ENCODE measurements around the gene ANKRD29. TPM values are rescaled to one million over a fixed set of nuclear protein-coding genes. Genes with fewer than 3 reads are reported as not detected.

ANKRD29 gene, protein sequence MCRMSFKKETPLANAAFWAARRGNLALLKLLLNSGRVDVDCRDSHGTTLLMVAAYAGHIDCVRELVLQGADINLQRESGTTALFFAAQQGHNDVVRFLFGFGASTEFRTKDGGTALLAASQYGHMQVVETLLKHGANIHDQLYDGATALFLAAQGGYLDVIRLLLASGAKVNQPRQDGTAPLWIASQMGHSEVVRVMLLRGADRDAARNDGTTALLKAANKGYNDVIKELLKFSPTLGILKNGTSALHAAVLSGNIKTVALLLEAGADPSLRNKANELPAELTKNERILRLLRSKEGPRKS
- polyA plus RNA-seq (2013, experiment 1 of 2; ENCODE audit: insufficient read length) = 0.21 TPM
- 0.51 TPM for polyA plus RNA-seq (2013, experiment 2 of 2; ENCODE audit: insufficient read length)

DNA sequence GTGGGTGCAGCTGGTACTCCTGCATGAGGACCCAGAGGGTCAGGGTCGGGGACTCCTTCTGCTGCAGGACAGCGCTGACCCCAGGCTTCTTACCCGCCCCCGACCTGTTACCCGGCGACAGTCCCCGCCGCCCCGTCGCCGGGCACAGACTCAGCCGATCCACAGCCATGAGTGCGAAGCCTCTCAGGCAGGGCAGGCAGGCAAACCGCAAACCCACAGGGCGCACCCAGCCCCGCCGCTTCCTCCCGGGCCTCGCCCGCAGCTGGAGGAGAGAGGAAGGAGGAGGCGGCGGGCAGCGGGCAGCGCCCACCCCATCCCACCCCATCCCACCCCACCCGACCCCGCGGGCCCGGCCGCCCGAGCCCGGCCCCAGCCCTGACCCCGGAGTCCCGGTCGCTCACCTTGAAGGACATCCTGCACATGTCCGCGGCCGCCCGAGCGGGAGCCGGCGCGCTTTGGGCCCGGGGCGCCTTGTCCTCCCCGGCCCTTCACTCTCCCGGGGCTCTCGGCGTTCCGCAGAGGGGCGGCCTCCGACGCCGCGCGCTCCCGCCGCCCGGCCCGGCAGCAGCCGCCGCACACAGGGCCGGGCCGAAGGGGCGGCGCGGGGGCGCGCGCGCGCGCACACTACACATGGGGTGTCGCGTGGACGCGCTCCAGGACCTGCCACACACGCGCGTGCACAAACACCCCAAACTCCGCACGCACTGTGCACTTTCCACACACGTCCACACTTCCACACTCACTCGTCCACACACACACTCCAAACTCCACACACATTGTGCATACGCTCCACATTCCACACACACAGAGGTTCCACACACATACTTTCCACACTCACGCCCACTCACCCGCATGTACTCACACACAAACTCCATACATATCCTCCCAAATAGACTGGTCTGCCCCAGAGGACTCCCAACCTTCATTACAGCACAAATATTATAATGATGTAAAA lies at the start of gene ANKRD29:
Gene ANKRD29 (minus strand): TSS at position 603 of the 955 bp plus-strand sequence. CDS start 181 bp downstream, at position 422.
- peak; percentile 14 for DNase-seq

DNA sequence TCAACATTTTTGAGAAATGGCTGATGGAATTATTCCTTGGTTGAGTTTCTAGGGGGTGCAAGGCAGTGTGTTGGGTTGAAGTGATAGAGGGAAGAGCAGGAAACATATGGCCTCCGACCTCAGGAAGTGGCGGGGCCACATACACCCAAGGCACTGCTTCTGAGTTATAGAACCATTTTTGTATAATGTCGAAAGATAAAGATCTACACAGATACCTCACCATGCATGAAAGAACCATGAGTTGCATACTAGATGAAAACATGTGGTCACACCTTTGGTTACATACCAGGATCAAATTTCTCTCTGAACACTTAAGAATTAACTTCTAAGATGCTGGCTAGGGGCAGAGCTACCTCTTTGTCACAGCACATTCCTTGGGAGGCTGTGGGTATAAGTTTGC lies 49.7 kb upstream of the ANKRD29 start:
- DNase-seq = no peak

DNA sequence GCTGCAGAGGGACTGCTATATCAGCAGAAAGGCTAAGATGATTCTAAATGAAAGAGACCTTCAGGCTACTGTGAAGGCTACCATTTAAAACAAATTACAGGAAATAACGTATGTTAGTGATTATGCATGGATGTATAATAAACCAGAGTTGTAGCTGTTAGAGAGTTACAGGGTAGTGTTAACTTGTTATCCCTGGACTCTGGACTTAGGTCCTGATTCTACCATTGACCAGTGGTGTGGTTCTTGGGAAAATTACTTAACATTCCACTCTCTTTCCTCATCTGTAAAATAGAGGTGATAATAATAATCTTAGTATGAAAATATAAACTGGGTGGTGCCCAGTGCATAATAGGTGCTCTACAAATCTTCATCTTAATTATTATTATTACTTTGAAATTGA lies 48.7 kb upstream of the ANKRD29 start:
- no peak for DNase-seq

DNA sequence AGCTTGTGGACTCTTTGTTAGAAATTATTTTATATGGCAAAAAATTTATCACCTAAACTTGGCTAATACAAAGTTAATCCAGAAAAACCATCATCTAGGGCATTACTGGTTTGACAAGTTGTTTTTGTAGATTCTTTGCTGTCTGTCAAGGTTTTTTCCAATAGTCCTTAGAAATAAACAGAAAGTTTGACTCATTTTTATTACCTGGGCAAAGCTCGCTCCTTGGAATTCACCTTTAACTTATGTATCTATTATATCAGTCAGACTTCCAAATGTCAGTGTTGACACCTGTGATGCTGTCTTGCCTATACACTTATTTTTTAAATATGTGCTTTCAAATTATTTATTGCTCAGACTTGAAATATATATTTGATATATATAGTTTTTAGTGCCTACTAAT lies 48.2 kb upstream of the ANKRD29 start:
- no peak for DNase-seq

DNA sequence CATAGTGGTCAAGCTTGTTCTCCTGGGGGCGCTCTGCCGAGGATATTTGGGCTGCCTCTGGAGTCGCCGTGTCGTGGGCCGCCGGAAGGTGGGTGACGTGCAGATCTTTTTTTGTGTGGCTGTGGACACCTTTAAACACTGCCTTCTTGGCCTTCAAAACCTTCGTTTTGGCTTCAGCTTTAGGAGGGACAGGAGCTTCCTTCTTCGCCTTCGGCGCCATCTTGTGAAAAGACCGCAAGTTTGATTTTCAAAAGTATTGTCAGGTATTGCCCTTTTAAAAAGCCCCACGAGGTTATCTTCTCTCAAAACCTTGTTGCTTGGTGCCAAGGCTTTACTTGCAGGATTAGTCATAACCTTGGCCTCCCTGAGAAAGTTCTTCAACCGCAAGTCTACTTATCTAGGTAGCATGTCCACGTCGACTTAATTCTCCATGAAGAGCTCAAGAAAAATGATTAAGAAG lies 47.4 kb upstream of the ANKRD29 start:
- DNase-seq = no peak

DNA sequence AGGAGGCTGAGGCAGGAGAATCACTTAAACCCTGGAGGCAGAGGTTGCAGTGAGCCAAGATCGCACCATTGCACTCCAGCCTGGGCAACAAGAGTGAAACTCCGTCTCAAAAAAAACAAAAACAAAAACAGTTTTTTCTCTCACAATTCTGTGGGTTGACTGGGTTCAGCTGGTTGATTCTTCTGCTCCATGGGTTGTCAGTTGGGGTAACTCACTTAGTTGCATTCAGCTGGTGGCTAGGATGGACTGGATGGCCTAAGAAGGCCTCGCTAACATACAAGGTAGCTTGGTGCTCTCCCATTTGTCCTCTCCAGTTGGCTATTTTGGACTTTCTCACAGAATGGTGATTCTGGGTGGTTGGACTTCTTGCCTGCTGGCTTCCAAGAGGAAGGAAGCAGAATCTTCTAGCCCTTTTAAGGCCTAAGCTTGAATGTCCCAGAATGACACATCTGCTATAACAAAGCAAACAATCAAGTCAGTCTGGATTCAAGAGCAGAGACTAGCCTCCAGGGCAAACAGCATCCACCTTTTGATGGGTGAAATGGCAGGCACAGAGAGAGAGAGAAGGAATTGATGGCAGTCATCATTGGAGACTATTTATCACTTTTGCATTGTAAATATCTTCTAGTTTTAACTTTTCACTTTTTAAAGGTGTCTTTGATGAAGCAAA lies 44.4 kb upstream of the ANKRD29 start:
- DNase-seq = no peak

DNA sequence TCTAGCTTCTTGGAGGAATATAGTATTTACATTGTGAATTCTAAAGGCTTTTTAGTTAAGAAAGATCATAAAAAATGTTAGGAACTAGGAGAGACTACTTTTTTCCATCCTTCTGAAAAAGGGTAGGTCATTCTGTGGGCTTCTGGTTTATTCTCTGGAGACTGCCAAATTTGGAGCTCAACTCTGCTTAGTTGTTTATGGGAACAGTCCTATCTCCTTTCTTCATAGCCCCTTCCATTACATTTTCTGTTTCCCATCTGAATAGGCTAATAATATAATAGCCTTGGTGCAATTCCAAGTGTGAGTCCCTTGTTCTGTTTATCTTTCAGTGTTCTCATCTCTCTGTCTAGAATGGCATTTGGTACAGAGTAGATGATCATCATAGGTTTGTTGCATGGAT lies 42.1 kb upstream of the ANKRD29 start:
- no peak for DNase-seq

DNA sequence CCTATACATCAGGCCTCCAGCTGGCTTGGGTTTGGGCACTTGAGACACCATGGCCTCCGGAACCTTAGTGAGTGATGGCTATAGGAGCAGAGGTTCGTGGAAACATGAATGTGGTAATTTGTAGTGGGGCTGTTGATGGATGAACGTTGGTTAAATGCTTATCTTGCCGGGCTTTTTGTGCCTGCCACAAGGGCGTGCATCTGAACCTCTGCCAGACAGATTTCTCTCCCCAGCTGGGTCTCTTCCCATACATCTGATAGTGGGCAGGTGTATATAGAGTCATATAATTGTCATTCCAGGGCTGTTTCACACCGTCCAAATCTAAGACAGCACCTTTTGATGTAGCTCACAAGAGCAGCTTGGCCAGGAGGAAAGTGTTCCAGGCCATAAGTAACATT lies 41.3 kb upstream of the ANKRD29 start:
- no peak for DNase-seq

DNA sequence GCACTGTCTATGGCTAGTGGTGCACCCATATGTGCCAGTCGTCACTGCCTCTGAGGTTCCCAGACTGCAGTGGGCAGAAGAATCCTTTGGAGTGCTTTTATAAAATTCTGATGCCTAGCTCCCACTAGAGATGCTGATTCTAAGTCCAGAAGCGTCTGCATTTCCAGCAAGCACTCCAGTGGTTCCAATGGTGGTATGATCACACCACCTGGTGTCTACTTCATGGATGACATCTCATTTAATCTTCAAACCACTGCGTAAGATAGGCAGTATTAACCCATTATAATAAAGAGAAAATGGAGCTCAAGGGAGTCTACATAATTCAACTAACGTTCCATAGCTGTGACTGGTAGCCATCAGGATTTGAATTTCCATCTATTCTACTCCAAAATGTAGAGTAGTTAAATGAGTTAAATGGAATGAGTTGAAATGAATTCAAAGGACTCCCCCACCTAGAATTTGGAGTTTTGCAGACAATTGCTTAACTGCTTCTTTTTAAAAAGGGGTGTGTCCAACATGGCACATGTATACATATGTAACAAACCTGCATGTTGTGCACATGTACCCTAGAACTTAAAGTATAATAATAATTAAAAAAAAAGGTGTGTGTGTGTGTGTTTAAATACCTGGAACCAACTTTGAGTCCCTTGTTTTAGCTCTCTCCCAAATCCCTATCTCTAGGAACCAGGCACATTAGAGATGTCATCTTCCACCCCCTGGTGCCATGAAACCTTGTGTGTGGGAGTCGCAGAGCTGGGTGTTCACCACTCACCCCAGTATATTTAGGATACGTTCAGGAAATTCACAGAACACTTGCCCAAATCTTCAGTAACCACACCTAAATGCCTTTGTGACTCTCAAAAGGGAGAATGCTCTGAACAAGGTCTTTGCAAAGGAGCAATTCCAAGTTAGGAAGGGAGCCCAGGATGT lies 40.6 kb upstream of the ANKRD29 start:
- DNase-seq = peak; percentile 65

DNA sequence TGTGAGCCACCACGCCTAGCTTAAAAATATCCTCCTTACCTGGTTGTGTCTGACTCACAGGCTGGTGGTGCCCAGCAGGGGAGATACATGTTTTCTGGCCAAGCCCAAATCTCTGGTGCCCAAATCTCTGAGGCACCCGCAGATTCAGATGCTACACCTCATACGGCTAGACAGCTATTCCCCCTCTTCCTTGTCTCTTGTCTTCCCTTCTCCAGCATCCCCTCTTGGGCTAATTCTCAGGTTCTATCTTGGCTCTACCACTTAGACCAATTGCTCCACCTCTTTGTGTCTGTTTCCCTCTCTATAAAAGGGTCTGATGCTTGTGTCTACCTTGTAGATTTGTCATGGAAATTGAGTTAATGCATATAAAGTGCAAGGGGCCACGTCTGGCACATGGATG lies 39.9 kb upstream of the ANKRD29 start:
- no peak for DNase-seq

DNA sequence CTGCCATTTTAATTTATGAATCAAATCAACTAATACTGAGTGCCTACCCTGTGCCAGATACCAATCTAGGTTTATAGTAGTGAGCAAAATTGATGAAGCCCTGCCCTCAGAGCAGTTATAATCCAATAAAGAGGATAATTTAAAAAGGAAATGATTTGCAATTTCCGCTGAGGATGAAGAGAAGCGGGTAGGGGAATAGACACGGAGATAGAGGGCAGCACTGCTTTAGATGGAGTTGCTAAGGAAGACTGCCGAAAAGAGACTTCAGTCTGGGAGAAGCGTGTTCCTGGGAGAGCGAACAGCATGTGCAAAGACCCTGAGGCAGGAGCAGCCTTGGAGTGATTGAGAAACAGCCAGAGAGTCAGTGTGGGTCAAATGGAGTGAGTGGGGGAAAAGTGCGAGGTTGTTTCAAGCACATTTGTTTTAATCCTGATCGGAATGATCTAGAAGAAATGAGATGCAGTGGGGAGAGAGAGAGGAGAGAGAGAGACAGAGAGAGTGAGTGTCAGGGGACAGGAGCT lies 38.9 kb upstream of the ANKRD29 start:
- DNase-seq = no peak

DNA sequence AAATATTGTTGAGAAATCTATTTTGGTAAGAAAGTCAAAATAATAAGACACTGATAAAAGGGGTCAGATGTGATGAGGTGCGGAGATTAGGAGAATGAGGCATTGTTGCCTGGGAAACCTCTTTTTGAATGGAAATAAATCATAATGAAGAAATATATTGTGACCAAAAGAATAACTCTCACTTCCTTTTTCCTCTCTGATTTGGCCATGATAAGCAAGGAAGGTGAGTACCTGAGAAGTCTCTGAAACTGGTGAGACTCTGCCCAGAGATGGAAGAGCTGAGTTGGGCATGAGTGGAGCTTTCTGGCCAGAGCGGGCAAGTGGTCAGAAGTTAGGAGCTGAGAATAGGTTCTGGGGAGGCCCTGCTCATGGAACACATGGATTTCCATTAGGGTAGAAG lies 38.3 kb upstream of the ANKRD29 start:
- no peak for DNase-seq

DNA sequence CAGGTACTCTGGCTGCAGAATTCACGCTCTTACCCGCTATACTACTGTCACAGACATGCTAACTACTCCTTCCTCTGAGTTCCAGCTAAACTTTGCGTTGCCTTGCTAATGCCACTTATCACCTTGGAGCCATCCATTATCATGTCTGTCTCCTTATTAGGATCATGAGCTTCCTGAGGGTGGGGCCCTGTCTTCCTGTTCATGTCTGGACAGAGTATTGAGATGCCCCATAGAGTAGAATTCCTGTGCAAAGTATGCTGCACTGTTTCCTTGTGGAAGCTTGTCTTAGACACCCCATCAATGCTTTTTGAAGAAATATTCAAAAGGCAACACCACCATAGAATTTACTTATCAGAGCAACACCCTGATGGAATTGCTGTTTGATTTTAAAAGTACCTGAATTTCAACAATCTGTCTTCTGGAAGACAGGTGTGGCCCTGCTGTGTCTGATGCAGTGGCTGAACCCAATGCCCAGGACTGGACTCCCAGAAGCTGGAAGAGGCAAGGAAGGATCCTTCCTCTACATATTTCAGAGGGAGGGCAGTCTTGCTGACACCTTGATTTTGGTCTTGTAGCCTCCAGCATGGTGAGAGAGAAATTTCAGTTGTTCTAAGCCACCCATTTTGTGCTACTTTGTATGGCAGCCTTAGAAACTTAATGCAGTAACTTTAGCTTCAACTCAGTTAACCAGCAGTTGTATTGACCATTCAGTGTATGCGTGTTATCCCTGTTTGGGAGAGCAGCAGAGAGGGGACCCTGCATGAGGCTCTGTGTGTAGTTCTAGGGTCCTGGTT lies 32.1 kb upstream of the ANKRD29 start:
- DNase-seq = no peak

DNA sequence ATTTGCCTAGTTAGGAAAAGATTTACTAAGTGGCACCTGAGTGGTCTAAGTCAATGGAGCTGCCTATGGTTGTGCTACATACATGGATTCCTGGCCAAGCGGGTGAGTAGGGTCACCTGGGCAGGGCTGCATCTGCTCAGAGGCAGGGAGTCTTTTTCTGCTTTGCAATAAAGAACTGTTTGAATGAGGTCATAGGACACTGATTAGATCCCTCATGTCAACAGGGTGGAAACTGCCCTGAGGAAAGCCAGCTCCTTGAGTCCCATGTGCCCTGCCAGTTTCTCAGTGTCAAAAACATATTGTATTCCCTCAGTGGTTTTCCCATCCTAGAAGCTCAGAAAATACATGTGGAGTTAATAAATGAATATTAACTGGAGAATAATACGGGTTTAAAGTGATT lies 31.1 kb upstream of the ANKRD29 start:
- no peak for DNase-seq

DNA sequence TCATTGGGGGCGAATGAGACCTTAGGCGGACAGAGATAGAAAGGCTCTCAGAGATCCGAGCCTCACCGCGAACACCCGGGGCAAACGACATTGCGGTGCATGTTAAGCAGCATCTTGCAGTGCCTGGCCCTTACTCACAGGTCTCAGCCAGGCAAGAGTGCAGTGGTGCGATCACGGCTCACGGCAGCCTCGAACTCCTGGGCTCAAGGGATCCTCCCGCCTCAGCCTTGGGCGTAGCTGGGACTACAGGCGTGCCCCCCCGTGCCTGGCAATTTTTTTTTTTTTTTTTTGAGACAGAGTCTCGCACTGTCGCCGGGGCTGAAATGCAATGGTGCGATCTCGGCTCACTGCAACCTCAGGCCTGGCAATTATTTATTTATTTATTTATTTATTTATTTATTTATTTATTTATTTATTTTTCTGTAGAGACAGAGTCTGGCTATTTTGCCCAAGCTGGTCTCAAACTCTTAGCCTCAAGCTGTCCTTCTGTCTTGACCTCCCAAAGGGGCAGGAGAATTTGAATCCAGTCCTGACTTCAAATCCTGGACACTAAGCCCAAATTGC lies 27.9 kb upstream of the ANKRD29 start:
- DNase-seq = no peak

DNA sequence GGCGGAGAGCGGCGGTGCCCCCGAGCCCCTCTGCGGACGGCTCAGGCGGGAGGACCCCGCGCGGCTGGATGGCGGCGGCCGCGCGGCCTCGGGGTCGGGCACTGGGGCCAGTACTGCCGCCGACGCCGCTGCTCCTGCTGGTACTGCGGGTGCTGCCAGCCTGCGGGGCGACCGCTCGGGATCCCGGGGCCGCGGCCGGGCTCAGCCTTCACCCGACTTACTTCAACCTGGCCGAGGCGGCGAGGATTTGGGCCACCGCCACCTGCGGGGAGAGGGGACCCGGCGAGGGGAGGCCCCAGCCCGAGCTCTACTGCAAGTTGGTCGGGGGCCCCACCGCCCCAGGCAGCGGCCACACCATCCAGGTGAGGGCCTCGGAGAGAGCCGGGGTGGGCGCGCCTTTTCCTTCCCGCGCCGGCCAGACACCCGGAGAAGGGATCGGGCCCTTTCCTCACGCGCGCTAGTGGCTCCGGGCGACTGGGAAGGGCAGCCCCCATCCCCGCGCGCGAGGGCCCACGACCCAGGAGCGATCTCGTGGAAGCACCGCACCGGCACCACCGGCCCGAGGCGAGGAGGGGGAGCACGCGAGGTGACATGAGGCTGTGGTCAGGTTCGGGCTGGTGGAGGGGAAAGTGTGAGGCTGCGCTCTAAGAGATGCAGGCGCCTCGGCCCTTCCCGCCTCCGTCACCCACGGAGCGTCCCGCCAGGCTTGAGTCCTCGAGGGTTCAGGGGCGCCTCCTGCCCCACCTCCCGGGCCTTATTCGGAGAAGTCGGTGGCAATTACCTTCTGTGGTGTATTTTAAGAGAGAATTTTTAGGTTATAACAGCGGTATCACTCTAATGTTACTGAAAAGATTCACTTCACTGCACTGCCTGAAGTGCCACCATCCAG lies 27.1 kb upstream of the ANKRD29 start:
- no peak for DNase-seq

DNA sequence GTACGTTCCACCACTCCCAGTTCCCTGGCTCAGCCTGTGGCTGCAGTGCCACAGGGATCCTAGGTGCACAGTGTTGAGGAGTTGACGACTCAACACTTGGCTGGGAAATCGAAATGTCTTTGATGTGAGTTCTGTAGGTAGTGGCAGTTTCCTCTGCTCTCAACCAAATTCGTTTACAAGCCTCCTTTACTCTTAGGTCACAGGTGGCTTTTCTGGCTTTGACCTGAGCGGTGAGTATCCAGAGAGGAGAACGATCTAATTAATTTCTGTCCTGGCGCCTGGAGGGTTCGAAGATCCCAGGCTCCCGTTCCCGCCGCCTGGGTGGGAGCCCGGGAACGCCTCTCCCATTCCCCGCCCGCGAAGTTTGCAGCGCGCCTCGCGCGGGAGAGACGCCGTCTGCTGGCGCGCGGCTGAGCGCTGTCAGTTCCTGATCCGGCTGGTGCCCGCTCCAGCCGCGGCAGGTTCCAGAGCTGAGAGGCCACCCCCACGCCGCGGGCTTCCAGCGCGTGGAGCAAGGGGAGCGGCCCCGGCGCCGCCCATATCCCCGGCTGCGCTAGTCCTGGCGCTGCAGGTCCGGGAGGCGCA lies 26.4 kb upstream of the ANKRD29 start, which contains the start of gene LAMA3:
Gene LAMA3 (plus strand): TSS at position 423 of the 585 bp plus-strand sequence. CDS start 231 bp downstream, outside the sequence.
- peak; percentile 14 for DNase-seq

DNA sequence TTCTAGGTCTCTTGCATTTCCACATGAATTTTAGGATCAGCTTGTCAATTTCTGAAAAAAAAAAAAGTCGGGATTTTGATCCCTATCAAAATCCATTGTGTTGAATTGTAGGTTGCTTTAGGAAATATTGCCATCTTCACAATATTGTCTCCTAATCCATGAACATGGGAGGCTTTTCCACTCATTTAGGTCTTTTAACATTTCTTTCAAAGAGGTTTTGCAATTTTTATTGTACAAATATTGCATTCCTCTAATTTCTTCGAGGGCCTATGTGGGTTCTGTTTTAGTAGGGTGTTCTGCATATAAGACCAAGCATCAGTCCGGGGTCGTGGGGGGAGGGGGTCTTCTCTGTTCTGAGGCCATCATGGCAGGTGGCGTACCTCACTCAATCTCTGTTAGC lies 25.8 kb upstream of the ANKRD29 start:
- no peak for DNase-seq

Measured in fibroblast of skin of abdomen (primary cell).